Measurements from ENCODE around the gene OR2V2.
A peak's percentile ranks its signal among the peaks of the same experiment; 100 is the strongest.
"Not testable (repeated sequence)": the region's sequence is repeated elsewhere in the genome, so short reads cannot be mapped to it uniquely, and the experiment has no call there.

The OR2V2 gene

GRCh38 chr5:181118369-181118768 lies 29.0 kb upstream of the OR2V2 start:
- DNase-seq: no peak

GRCh38 chr5:181119105-181119504 lies 28.3 kb upstream of the OR2V2 start:
- DNase-seq: no peak

DNA sequence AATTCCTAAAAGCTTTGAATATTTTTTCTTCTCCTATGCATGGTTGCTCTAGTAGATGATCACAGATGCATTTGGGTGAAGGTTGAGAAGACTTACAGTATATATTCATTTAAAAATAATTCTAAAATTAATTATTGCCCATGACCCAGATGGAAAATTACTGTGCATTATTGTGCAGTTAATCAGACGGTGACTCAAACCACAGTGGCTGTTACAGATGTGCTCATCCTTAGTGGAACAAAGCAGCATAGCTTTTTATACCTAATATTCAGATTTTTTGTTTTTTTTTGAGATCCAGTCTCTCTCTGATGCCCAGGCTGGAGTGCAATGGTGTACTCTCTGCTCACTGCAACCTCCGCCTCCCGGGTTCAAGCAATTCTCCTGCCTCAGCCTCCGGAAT lies 27.1 kb upstream of the OR2V2 start:
- DNase-seq: no peak

- no peak for DNase-seq
Measured at GRCh38 chr5:181120761-181121160, 26.6 kb upstream of the OR2V2 start.

- no peak for DNase-seq
Measured at GRCh38 chr5:181121675-181122561, 25.5 kb upstream of the OR2V2 start.

DNA sequence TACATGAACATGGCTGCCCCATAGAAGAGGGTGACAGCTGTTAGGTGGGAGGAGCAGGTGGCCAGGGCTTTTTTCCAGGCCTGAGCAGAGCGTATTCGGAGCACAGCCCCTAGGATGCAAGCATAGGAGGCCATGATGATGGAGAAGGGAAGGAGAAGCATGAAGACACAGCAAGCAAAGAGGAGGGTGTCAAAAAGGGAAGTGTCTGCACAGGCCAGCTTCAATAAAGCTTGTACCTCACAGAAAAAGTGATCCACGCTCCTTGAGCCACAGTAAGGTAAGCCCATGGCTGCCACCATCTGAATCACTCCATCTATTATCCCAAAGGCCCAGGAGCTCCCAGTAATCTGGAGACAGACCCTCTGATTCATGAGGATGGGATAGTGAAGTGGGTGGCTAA lies 22.9 kb upstream of the OR2V2 start:
- no peak for DNase-seq

DNA sequence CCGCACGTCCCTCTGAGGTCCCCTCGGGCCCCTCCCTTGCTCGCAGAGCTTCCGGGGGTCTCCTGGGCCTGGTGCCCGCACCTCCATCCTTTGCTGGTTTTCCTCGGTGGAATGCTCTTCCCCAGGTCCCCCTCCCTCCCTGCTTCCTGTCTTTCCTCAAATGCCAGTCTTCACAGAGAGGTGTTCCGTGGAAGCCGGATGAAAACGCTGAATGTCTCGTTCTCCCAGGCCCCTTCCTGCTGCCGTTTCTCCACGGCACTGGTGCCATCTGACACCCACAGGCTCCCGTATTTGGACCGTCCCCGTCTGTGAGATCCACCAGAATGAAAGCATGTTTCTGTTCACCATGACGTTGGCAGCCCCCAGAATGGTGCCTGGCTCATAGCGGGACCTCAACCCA lies 20.5 kb upstream of the OR2V2 start:
- no peak for DNase-seq

- DNase-seq: no peak
Measured at GRCh38 chr5:181127456-181127855, 19.9 kb upstream of the OR2V2 start.

GRCh38 chr5:181127907-181128626 lies 19.3 kb upstream of the OR2V2 start:
- no peak for DNase-seq

DNA sequence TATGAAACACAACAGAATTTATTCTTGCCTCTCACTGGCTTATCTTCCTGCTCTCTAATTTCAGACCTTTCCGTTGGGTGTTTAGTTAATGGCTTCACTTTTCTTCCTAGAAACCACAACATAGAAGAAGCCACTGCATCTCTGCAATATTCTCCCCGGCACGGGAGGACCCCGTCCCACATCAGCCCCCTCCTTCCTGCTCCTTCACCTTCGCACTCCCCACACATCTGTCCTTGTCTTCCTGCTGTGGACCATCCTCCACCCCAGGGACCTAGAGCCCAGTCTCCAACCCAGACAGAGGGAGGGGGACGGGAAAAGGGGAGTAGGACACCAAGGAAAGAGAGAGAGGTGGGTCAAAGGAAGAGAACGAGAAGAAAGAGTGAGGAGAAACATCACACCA lies 17.8 kb upstream of the OR2V2 start:
- no peak for DNase-seq

DNA sequence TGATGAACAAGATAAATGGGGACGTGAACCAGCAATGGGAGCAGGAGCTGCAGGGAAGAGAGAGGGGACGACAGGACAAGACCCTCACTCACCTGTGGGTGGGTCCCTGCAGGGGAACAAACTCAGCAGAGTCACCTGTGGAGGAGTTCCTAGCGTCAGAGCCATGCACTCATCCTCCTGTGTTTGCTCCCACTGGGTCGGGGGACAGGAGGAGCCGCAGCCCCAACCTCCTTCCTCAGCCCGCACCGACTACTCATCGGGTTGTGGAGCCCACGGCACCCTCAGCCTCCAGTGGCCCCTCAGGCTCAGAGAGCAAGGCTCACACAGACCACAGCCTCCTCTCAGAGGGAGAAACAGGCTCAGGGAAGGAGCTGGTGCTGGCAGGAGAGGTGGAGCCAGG lies 17.3 kb upstream of the OR2V2 start:
- not testable (repeated sequence) for DNase-seq

GRCh38 chr5:181130832-181131496 lies 16.4 kb upstream of the OR2V2 start, which contains the start of gene OR2V1:
Gene OR2V1, minus strand, starts transcription at chr5:181131169. Its CDS starts 5,865 bp downstream, at chr5:181125304.
- DNase-seq: no peak

GRCh38 chr5:181131514-181131913 lies 15.9 kb upstream of the OR2V2 start:
- DNase-seq: no peak

DNA sequence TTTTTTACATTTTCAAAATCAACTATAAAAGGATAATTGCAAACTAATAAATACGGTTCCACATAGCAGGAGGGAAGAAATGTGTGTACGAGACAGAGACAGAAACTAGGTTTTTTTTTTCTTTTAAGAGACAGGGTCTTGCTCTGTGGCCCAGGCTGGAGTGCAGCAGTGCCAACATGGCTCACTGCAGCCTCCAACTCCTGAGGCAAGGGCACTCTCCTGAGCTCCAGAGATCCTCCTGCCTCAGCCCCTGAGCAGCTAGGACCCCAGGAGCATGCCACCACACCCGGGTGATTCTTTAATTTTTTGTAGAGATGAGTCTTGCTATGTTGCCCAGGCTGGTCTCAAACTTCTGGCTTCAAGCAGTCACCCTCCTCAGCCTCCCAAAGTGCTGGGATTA lies 14.3 kb upstream of the OR2V2 start:
- DNase-seq: no peak

DNA sequence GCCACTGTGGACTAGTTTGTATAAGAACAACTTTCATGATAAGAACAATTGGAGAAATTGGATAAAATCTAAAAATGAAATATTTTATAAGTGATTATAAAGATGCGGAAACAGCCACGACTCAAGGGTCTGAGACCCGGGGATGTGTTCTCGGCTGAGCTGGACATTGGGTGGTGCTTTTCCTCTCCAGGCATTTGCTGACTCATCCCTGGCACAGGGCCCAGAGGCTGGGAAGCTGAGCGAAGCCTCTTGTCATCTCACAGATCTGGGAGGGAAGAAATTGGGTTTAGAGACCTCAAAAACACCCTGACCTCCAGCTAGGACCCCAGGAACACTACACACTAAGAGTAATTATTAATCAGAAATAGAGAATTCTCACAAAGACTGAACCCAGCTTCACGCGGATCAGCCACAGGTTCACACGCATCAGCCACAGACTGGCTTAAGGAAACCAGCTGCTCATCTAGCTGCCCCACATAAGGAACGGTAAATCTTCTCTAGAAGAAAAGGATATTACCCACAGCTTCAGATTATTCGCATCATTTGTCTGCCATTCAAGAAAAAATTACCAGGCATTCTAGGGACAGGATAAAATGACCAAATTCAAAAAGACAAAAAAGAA lies 13.7 kb upstream of the OR2V2 start:
- peak; percentile 92 for DNase-seq

- DNase-seq: no peak
Measured at GRCh38 chr5:181134259-181134658, 13.1 kb upstream of the OR2V2 start.

GRCh38 chr5:181136361-181136955 lies 10.9 kb upstream of the OR2V2 start:
- no peak for DNase-seq

GRCh38 chr5:181138258-181138657 lies 9.1 kb upstream of the OR2V2 start:
- peak; percentile 75 for DNase-seq

DNA sequence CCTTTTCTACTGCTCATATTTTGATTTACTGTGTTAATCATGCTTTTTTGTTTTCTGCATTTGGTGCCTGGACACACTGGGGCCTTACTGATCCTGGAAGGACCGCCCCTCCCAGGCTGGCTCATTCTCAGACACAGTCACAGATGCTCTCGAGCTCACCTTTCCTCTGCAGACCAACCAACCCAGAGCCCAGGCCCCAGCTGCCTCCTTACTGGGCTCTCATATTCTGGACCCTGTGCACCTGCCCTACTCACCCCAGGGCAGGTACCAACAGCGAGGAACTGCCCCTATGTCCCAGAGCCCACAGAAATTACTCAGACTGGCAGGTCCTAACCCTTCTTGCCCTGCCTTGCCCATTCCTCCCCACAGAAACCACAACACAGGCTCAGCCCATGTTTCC lies 6.6 kb upstream of the OR2V2 start:
- no peak for DNase-seq

DNA sequence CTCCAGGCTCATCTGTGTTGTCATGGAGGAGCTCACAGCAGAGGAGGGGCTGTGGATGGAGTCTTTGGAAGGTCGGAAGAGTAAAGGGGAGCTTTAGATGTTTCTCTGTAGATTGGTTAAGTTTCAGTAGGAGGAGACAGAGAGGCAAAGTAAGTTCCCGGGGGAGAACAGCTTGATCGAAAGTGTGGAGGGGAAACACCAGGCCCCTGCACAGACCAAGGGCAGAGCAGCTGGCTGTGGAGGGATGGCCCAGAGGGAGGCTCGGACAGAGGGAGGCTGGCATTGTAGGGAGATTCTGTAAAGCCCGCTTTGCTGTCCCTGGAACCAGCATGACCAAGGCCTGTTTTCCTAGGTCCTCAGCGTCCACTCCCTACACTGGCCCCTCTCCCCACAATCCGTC lies 5.3 kb upstream of the OR2V2 start:
- DNase-seq: no peak

DNA sequence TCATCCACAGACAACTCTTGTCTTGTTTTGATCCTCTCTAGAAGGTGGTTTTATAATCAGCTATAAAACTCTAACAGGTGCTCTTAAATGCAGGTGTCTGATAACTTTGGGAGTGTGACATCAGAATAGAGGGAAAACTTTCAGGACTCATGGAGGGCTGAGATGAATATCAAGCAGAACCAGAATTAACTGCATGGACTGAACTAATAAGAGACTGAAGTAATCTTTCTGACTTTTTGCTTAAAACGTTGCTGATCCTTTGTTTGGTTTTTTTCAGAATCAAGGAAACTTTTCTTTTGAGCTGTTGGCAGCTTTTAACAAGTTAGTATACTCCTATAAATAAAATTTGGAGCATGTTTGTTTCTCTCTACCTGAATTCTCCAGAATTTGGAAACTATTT lies 2.3 kb upstream of the OR2V2 start:
- DNase-seq: no peak

GRCh38 chr5:181149355-181149754 lies 2.0 kb downstream of the OR2V2 start:
- no peak for DNase-seq

All from hematopoietic multipotent progenitor cell treated with erythropoietin and hydrocortisone succinate and interleukin-3 and kit ligand, for 8 days (in vitro differentiated cells).